H9 (cell line): ENCODE results near the gene IDH1. TPM values are rescaled to one million over a fixed set of nuclear protein-coding genes. Genes with fewer than 3 reads are reported as not detected.

Source experiments
- DNase-seq: peaks from one replicate; pipeline ENCODE4 v3.0.0-alpha.2; 2017
- H2AFZ ChIP-seq: one replicate; pipeline ENCODE4 v1.6.1; 2013; ENCODE audit warnings: mild to moderate bottlenecking, low read length, control low read depth, moderate library complexity
- H2AK5ac ChIP-seq: 2 replicates; pipeline ENCODE4 v1.6.1; 2013; ENCODE audit warnings: low read length, control low read depth, mixed read lengths; ENCODE audit not compliant: insufficient read length
- H2BK120ac ChIP-seq: one replicate; pipeline ENCODE4 v1.6.1; 2013; ENCODE audit warnings: low read depth, mild to moderate bottlenecking, low read length, control low read depth, inconsistent platforms; ENCODE audit not compliant: poor library complexity, severe bottlenecking
- H2BK12ac ChIP-seq: 2 replicates; pipeline ENCODE4 v1.6.1; 2013; ENCODE audit warnings: low read length, control low read depth, mixed read lengths, low read depth; ENCODE audit not compliant: insufficient read length
- H2BK15ac ChIP-seq: 2 replicates; pipeline ENCODE4 v1.6.1; 2013; ENCODE audit warnings: low read depth, low read length, control low read depth
- H2BK20ac ChIP-seq: one replicate; pipeline ENCODE4 v1.6.1; 2013; ENCODE audit warnings: low read depth, mild to moderate bottlenecking, low read length, control low read depth, inconsistent platforms; ENCODE audit not compliant: poor library complexity, severe bottlenecking
- H2BK5ac ChIP-seq: 2 replicates; pipeline ENCODE4 v1.6.1; 2013; ENCODE audit warnings: low read length, control low read depth, mixed read lengths; ENCODE audit not compliant: insufficient read length
- H3K14ac ChIP-seq: 2 replicates; pipeline ENCODE4 v1.6.1; 2013; ENCODE audit warnings: low read length, control low read depth; ENCODE audit not compliant: insufficient read depth
- H3K18ac ChIP-seq: 2 replicates; pipeline ENCODE4 v1.6.1; 2013; ENCODE audit warnings: low read depth, mild to moderate bottlenecking, mixed read lengths, low read length, control low read depth; ENCODE audit not compliant: insufficient read length
- H3K23ac ChIP-seq: 2 replicates; pipeline ENCODE4 v1.6.1; 2013; ENCODE audit warnings: low read length, control low read depth, mixed read lengths, low read depth; ENCODE audit not compliant: insufficient read length
- H3K23me2 ChIP-seq: 2 replicates; pipeline ENCODE4 v1.6.1; 2013; ENCODE audit warnings: low read depth, mild to moderate bottlenecking, mixed read lengths, low read length, control low read depth; ENCODE audit not compliant: insufficient read length, poor library complexity, severe bottlenecking
- H3K27ac ChIP-seq: 2 replicates; pipeline ENCODE4 v1.5.1; 2013; ENCODE audit warnings: low read length, control low read depth, mixed read lengths, low read depth; ENCODE audit not compliant: insufficient read length
- H3K27me3 ChIP-seq: 2 replicates; pipeline ENCODE4 v1.6.1; 2013; ENCODE audit warnings: low read length, control low read depth, inconsistent platforms; ENCODE audit not compliant: insufficient read depth
- H3K4ac ChIP-seq: 2 replicates; pipeline ENCODE4 v1.6.1; 2013; ENCODE audit warnings: low read depth, mild to moderate bottlenecking, control low read depth, inconsistent platforms, low read length, moderate library complexity
- H3K4me1 ChIP-seq: 2 replicates; pipeline ENCODE4 v1.6.1; 2013; ENCODE audit warnings: low read length, control low read depth, inconsistent platforms; ENCODE audit not compliant: insufficient read depth
- H3K4me2 ChIP-seq: 2 replicates; pipeline ENCODE4 v1.6.1; 2013; ENCODE audit warnings: low read length, control low read depth, mixed read lengths; ENCODE audit not compliant: insufficient read length, insufficient read depth
- H3K56ac ChIP-seq: 2 replicates; pipeline ENCODE4 v1.6.1; 2013; ENCODE audit warnings: low read depth, mild to moderate bottlenecking, mixed read lengths, low read length, control low read depth; ENCODE audit not compliant: insufficient read length
- H3K79me1 ChIP-seq: 2 replicates; pipeline ENCODE4 v1.6.1; 2013; ENCODE audit warnings: low read depth, mild to moderate bottlenecking, moderate library complexity, low read length, control low read depth, inconsistent platforms; ENCODE audit not compliant: insufficient read depth, poor library complexity, severe bottlenecking
- H3K79me2 ChIP-seq: 2 replicates; pipeline ENCODE4 v1.6.1; 2013; ENCODE audit warnings: low read length, control low read depth, inconsistent platforms; ENCODE audit not compliant: insufficient read depth
- H3K9ac ChIP-seq: 2 replicates; pipeline ENCODE4 v1.6.1; 2013; ENCODE audit warnings: low read length, control low read depth, mixed read lengths; ENCODE audit not compliant: insufficient read length; ENCODE audit errors: extremely low read depth
- H3K9me3 ChIP-seq: one replicate; pipeline ENCODE4 v1.6.1; 2013; ENCODE audit warnings: low read depth, low read length, inconsistent platforms; ENCODE audit not compliant: control insufficient read depth
- H3T11ph ChIP-seq: one replicate; pipeline ENCODE4 v1.6.1; 2013; ENCODE audit warnings: mild to moderate bottlenecking, low read length, control low read depth, inconsistent platforms
- H4K20me1 ChIP-seq: one replicate; pipeline ENCODE4 v1.6.1; 2013; ENCODE audit not compliant: control insufficient read depth, insufficient read length, insufficient read depth
- H4K5ac ChIP-seq: 2 replicates; pipeline ENCODE4 v1.6.1; 2013; ENCODE audit warnings: low read depth, mild to moderate bottlenecking, mixed read lengths, low read length, control low read depth; ENCODE audit not compliant: insufficient read length
- H4K8ac ChIP-seq: replicated peaks from 2 replicates; pipeline ENCODE4 v1.6.1; 2013; ENCODE audit warnings: low read length, control low read depth, mixed read lengths, low read depth; ENCODE audit not compliant: insufficient read length
- H4K91ac ChIP-seq: 2 replicates; pipeline ENCODE4 v1.6.1; 2013; ENCODE audit warnings: low read depth, mild to moderate bottlenecking, moderate library complexity, mixed read lengths, low read length, control low read depth; ENCODE audit not compliant: insufficient read length
- H3K27ac Mint-ChIP-seq, 3 experiments: 2 replicates in 2 of 3; 3 replicates in 1 of 3; pipeline ENCODE4 v1.8.0; 2020 to 2021; ENCODE audit warnings: mixed read lengths in 3 of 3, mild to moderate bottlenecking in 1 of 3, moderate library complexity in 1 of 3
- H3K27me3 Mint-ChIP-seq: 2 replicates; pipeline ENCODE4 v1.8.0; 2021; ENCODE audit warnings: low read depth, mild to moderate bottlenecking, moderate library complexity, mixed read lengths
- H3K36me3 Mint-ChIP-seq, 3 experiments: 2 replicates in 2 of 3; 3 replicates in 1 of 3; pipeline ENCODE4 v1.8.0; 2020 to 2021; ENCODE audit warnings: low read depth in 3 of 3, mixed read lengths in 3 of 3; ENCODE audit not compliant: insufficient read depth in 1 of 3
- H3K4me1 Mint-ChIP-seq, 2 experiments: 2 replicates each; pipeline ENCODE4 v1.8.0; 2020; ENCODE audit warnings: mixed read lengths in 2 of 2
- H3K4me3 Mint-ChIP-seq, 2 experiments: 2 replicates in 1 of 2; 3 replicates in 1 of 2; pipeline ENCODE4 v1.8.0; 2020 to 2021; ENCODE audit warnings: mild to moderate bottlenecking in 2 of 2, mixed read lengths in 2 of 2, moderate library complexity in 1 of 2
- H3K9me3 Mint-ChIP-seq, 2 experiments: 2 replicates in 1 of 2; 3 replicates in 1 of 2; pipeline ENCODE4 v1.8.0; 2020; ENCODE audit warnings: mild to moderate bottlenecking in 2 of 2, mixed read lengths in 2 of 2, moderate library complexity in 1 of 2
- CTCF ChIP-seq: fragments of 200-600 bp; sonication (generic); conservative IDR thresholded peaks from 3 replicates; pipeline ENCODE4 v1.8.0; 2021; ENCODE audit warnings: antibody characterized with exemption, mild to moderate bottlenecking
- WGBS: extraction: QIAGEN DNeasy Blood & Tissue Kit; methylation state at CpG from one replicate; pipeline ENCODE4 v1.1.7; 2013; ENCODE audit warnings: missing lambda C conversion rate, low lambda C conversion rate, mixed read lengths; ENCODE audit not compliant: insufficient read length; ENCODE audit errors: extremely low coverage; 5-methylcytosine and 5-hydroxymethylcytosine counted together
- total RNA-seq: library from RNA; stranded (reverse); gene quantifications from 2 replicates; pipeline ENCODE4 v1.2.1, GENCODE V29; 2021

The IDH1 gene
- total RNA-seq, 1 experiment from 2014 or later, result 234 TPM

- Histone ChIP-seq H4K91ac (no peak overlapping the region), H3T11ph (no peak overlapping the region), H3K4ac (no peak overlapping the region), H2BK5ac (no peak overlapping the region), H3K18ac (no peak overlapping the region), H3K23me2 (no peaks in the 10 kb centered on the region), H3K56ac (no peak overlapping the region), H3K4me2 (no peak overlapping the region), H2BK20ac (no peak overlapping the region), H3K79me2 (no peaks in the 10 kb centered on the region), H3K27ac (no peak overlapping the region), H3K14ac (no peak overlapping the region), H4K8ac (no peak overlapping the region), H2BK15ac (no peak overlapping the region), H2AFZ (no peak overlapping the region), H3K9ac (no peak overlapping the region), H3K79me1 (no peaks in the 10 kb centered on the region), H3K4me1 (no peaks in the 10 kb centered on the region), H2BK120ac (no peak overlapping the region), H4K20me1 (no peaks in the 10 kb centered on the region), H3K9me3 (no peaks in the 10 kb centered on the region), H3K27me3 (no peaks in the 10 kb centered on the region), H4K5ac (no peak overlapping the region), H2BK12ac (no peak overlapping the region), H3K23ac (no peak overlapping the region), H2AK5ac (no peak overlapping the region)
- no peaks in the 10 kb centered on the region for H3K9me3 Mint-ChIP-seq
- no peaks in the 10 kb centered on the region for H3K27me3 Mint-ChIP-seq
- no peak overlapping the region for H3K27ac Mint-ChIP-seq
- DNase-seq, result no peak
- H3K4me1 Mint-ChIP-seq, result no peaks in the 10 kb centered on the region
- no peak overlapping the region for H3K4me3 Mint-ChIP-seq
- TF ChIP-seq CTCF, result no peak
- H3K36me3 Mint-ChIP-seq, result peaks cover 19 to 69% (median 62%) of the 10 kb centered on the region in 3 experiments; a peak in 6 of 7 replicates
- WGBS, result no CpG with 5 or more reads among the region's 4 CpGs
Observed at GRCh38 chr2:208304157-208304556, 49.3 kb upstream of the IDH1 start.
